ENCODE data around the gene WWC1. TPM values are rescaled to one million over a fixed set of nuclear protein-coding genes. Genes with fewer than 3 reads are reported as not detected.

WWC1 gene
- total RNA-seq, 1 donor from 2014 or later = 2.2 TPM

DNA sequence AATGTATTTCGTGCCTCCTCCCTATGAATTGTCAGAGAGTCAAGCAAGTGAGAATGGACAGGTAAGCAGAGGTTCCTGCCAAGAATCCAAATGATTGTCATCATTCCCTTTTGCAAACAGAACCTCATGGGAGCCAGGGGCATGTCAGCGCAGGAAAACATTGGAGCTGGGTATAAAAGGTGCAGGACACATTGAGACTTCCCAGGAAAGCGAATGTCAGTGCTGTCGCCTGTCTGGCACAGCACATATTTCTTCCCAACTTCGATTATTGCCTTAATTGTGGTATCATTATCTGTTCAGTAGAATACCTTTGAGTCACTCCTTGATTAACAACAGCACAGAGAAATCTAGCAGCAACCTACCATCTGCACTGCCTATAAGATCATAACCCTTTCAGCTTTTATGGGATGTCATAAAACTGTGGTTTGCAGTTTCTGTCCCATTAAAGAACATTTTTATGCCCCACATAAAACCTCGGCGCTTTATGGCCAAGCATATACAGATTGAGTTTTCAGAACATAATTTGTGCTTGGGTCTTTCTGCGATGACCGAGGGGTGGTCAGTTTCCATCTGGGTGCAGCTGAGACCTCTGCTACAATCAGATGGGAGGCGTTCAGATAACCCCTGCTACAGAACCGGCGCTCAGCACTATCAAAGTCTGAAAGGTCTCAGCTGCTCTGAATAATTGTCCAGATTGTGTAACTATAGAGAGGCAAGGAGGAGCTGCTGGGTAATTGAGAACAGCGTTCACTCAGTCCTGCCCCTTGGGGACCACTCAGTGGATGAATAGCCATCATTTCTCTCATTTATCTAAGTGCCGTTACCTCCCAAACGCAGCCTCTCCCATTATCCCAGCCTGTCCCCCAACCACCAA lies 30.9 kb upstream of the WWC1 start:
- no peak for DNase-seq (ENCODE audit: extremely low spot score, unreplicated experiment)
- Mint-ChIP-seq H3K36me3 (ENCODE audit: unreplicated experiment) (no peaks in the 10 kb centered on the region), H3K27me3 (ENCODE audit: unreplicated experiment) (no peaks in the 10 kb centered on the region), H3K27ac (ENCODE audit: unreplicated experiment) (no peak overlapping the region), H3K4me3 (ENCODE audit: unreplicated experiment) (no peak overlapping the region), H3K9me3 (ENCODE audit: unreplicated experiment) (no peaks in the 10 kb centered on the region), H3K4me1 (ENCODE audit: unreplicated experiment) (no peaks in the 10 kb centered on the region)
- TF ChIP-seq, protein P1, sequence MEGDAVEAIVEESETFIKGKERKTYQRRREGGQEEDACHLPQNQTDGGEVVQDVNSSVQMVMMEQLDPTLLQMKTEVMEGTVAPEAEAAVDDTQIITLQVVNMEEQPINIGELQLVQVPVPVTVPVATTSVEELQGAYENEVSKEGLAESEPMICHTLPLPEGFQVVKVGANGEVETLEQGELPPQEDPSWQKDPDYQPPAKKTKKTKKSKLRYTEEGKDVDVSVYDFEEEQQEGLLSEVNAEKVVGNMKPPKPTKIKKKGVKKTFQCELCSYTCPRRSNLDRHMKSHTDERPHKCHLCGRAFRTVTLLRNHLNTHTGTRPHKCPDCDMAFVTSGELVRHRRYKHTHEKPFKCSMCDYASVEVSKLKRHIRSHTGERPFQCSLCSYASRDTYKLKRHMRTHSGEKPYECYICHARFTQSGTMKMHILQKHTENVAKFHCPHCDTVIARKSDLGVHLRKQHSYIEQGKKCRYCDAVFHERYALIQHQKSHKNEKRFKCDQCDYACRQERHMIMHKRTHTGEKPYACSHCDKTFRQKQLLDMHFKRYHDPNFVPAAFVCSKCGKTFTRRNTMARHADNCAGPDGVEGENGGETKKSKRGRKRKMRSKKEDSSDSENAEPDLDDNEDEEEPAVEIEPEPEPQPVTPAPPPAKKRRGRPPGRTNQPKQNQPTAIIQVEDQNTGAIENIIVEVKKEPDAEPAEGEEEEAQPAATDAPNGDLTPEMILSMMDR (IDR thresholded peaks at IDR 0.05) = no peak

DNA sequence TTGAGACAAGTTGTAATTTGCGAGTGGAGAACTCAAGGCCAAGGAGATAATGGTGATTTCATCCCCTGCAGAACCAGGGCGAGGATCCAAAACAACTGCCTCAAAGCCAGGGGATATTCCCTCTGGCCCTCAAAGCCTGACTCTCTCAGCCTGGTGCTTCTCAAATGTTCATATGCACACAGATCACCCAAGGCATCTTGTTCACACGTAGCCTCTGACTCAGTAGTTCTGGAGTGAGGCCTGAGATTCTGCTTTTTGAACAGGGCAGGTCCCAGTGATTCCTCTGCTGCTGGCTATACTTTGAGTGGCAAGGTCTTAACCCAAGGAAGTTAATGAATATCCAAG lies 30.2 kb upstream of the WWC1 start:
- Mint-ChIP-seq H3K27me3 (ENCODE audit: unreplicated experiment) (no peaks in the 10 kb centered on the region), H3K4me1 (ENCODE audit: unreplicated experiment) (no peaks in the 10 kb centered on the region), H3K27ac (ENCODE audit: unreplicated experiment) (no peak overlapping the region), H3K36me3 (ENCODE audit: unreplicated experiment) (no peaks in the 10 kb centered on the region), H3K9me3 (ENCODE audit: unreplicated experiment) (no peaks in the 10 kb centered on the region), H3K4me3 (ENCODE audit: unreplicated experiment) (no peak overlapping the region)
- no peak for DNase-seq (ENCODE audit: extremely low spot score, unreplicated experiment)
- TF ChIP-seq, protein P1 (IDR thresholded peaks at IDR 0.05) = no peak

DNA sequence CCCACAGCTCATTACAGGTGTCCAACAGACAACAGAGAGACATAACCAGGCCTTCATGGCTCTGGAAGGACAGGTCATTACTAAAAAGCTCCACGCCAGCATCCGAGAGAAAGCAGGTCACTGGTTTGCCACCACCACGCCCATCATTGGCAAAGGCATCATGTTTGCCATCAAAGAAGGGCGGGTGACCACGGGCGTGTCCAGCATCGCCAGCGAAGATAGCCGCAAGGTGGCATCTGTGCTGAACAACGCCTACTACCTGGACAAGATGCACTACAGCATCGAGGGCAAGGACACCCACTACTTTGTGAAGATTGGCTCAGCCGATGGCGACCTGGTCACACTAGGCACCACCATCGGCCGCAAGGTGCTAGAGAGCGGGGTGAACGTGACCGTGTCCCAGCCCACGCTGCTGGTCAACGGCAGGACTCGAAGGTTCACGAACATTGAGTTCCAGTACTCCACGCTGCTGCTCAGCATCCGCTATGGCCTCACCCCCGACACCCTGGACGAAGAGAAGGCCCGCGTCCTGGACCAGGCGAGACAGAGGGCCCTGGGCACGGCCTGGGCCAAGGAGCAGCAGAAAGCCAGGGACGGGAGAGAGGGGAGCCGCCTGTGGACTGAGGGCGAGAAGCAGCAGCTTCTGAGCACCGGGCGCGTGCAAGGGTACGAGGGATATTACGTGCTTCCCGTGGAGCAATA lies 29.3 kb upstream of the WWC1 start:
- H3K9me3 Mint-ChIP-seq (ENCODE audit: unreplicated experiment) = no peaks in the 10 kb centered on the region
- H3K27me3 Mint-ChIP-seq (ENCODE audit: unreplicated experiment) = no peaks in the 10 kb centered on the region
- no peak overlapping the region for H3K27ac Mint-ChIP-seq (ENCODE audit: unreplicated experiment)
- no peak overlapping the region for H3K4me3 Mint-ChIP-seq (ENCODE audit: unreplicated experiment)
- H3K36me3 Mint-ChIP-seq (ENCODE audit: unreplicated experiment) = no peaks in the 10 kb centered on the region
- TF ChIP-seq, protein P1 (IDR thresholded peaks at IDR 0.05) = no peak
- H3K4me1 Mint-ChIP-seq (ENCODE audit: unreplicated experiment) = no peaks in the 10 kb centered on the region
- no peak for DNase-seq (ENCODE audit: extremely low spot score, unreplicated experiment)

DNA sequence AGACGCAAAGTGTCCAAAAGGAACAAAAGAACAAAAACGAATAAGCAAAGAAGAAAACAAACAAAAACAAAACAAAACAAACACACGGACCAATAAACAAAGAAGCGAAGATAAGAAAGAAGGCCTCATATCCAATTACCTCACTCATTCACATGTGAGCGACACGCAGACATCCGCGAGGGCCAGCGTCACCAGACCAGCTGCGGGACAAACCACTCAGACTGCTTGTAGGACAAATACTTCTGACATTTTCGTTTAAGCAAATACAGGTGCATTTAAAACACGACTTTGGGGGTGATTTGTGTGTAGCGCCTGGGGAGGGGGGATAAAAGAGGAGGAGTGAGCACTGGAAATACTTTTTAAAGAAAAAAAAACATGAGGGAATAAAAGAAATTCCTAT lies 28.3 kb upstream of the WWC1 start:
- no peak overlapping the region for H3K4me3 Mint-ChIP-seq (ENCODE audit: unreplicated experiment)
- TF ChIP-seq, protein P1 (IDR thresholded peaks at IDR 0.05) = no peak
- no peak overlapping the region for H3K27ac Mint-ChIP-seq (ENCODE audit: unreplicated experiment)
- H3K9me3 Mint-ChIP-seq (ENCODE audit: unreplicated experiment) = no peaks in the 10 kb centered on the region
- no peaks in the 10 kb centered on the region for H3K27me3 Mint-ChIP-seq (ENCODE audit: unreplicated experiment)
- no peak for DNase-seq (ENCODE audit: extremely low spot score, unreplicated experiment)
- H3K4me1 Mint-ChIP-seq (ENCODE audit: unreplicated experiment) = no peaks in the 10 kb centered on the region
- H3K36me3 Mint-ChIP-seq (ENCODE audit: unreplicated experiment) = no peaks in the 10 kb centered on the region

DNA sequence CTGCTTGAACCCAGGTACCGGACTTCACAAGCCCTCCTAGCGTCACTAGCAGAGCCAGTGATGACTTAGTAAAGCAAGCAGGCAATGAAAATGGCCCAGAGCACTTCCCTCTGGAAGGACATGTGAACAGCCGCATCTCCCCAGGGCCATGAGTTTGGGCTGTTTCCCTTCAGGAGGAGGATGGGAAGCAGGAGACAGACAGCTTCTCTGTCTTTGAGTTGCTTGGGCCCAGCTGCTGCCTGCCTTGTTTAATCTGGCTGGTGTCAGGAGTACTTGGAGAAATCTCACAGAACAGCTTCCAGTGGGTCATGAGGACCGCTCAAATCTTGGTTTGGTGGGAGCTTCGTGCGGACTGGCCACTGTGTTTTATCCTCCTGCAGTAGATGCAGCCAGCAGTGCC lies 25.4 kb upstream of the WWC1 start:
- peaks cover 2% of the 10 kb centered on the region for H3K27me3 Mint-ChIP-seq (ENCODE audit: unreplicated experiment)
- H3K9me3 Mint-ChIP-seq (ENCODE audit: unreplicated experiment) = no peaks in the 10 kb centered on the region
- H3K4me3 Mint-ChIP-seq (ENCODE audit: unreplicated experiment) = no peak overlapping the region
- DNase-seq (ENCODE audit: extremely low spot score, unreplicated experiment) = no peak
- TF ChIP-seq, protein P1 (IDR thresholded peaks at IDR 0.05) = no peak
- no peak overlapping the region for H3K27ac Mint-ChIP-seq (ENCODE audit: unreplicated experiment)
- no peaks in the 10 kb centered on the region for H3K36me3 Mint-ChIP-seq (ENCODE audit: unreplicated experiment)
- H3K4me1 Mint-ChIP-seq (ENCODE audit: unreplicated experiment) = peaks cover 13% of the 10 kb centered on the region
